Measurements from ENCODE around the gene TRIM32. TPM values are rescaled to one million over a fixed set of nuclear protein-coding genes. Genes with fewer than 3 reads are reported as not detected.

The TRIM32 gene
- total RNA-seq, 1 experiment from 2014 or later: 17.5 TPM

- TF ChIP-seq, protein P1, sequence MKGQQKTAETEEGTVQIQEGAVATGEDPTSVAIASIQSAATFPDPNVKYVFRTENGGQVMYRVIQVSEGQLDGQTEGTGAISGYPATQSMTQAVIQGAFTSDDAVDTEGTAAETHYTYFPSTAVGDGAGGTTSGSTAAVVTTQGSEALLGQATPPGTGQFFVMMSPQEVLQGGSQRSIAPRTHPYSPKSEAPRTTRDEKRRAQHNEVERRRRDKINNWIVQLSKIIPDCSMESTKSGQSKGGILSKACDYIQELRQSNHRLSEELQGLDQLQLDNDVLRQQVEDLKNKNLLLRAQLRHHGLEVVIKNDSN (CRISPR knock-in tag; IDR thresholded peaks at IDR 0.05): no peak
- TF ChIP-seq TEAD4 (CRISPR knock-in tag; IDR thresholded peaks at IDR 0.05) (no peak), ATF1 (CRISPR knock-in tag; IDR thresholded peaks at IDR 0.05) (no peak), GABPB1 (CRISPR knock-in tag; IDR thresholded peaks at IDR 0.05) (no peak), NFE2L1 (CRISPR knock-in tag; IDR thresholded peaks at IDR 0.05) (no peak), IRF2 (CRISPR knock-in tag; IDR thresholded peaks at IDR 0.05; ENCODE audit: borderline replicate concordance, low read depth) (no peak), HMGA2 (CRISPR knock-in tag; IDR thresholded peaks at IDR 0.05) (no peak), AR (CRISPR knock-in tag; IDR thresholded peaks at IDR 0.05) (no peak), RELA (CRISPR knock-in tag; IDR thresholded peaks at IDR 0.05; ENCODE audit: borderline replicate concordance) (no peak), SOX15 (CRISPR knock-in tag; IDR thresholded peaks at IDR 0.05) (no peak)
- TF ChIP-seq, protein P2, sequence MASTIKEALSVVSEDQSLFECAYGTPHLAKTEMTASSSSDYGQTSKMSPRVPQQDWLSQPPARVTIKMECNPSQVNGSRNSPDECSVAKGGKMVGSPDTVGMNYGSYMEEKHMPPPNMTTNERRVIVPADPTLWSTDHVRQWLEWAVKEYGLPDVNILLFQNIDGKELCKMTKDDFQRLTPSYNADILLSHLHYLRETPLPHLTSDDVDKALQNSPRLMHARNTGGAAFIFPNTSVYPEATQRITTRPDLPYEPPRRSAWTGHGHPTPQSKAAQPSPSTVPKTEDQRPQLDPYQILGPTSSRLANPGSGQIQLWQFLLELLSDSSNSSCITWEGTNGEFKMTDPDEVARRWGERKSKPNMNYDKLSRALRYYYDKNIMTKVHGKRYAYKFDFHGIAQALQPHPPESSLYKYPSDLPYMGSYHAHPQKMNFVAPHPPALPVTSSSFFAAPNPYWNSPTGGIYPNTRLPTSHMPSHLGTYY (CRISPR knock-in tag; IDR thresholded peaks at IDR 0.05): no peak
Measured at GRCh38 chr9:116703634-116704033, 16.5 kb downstream of the TRIM32 start (continued).

DNA sequence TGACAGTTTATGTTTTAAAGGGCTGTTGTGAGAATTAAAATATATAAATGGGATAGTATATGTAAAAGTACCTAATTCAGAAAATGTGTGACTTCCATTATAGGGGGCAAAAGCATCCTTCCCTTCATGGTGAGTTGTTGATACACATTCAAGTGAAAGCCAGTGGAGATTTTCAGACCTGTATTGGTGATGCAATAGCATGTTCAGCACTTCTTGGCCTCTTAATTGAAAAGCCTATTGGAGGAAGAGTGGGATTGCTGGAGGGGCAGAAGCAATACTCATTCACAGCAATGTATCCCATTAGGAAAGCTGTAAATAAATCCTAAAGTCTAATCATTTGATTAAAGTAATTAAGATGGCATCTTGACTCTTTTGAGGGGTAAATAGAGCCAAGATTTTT, 17.4 kb downstream of the TRIM32 start:
- H3K9me3 Mint-ChIP-seq: 0 out of 2 replicates have a peak, but pooled peaks cover 4% of the 10 kb centered on the region
- POLR2A ChIA-PET: no interaction called here

More for the DNA sequence above, 17.4 kb downstream of the TRIM32 start:
- no peak for ATAC-seq
- DNase-seq (ENCODE audit: low spot score): no peak
- CTCF ChIA-PET: no interaction called here
- H3K27ac Mint-ChIP-seq: no peak overlapping the region
- peaks cover 12% of the 10 kb centered on the region for H3K36me3 Mint-ChIP-seq
- TF ChIP-seq CREM (CRISPR knock-in tag; IDR thresholded peaks at IDR 0.05) (no peak), JUN (CRISPR knock-in tag; IDR thresholded peaks at IDR 0.05) (no peak), ZNF396 (CRISPR knock-in tag; IDR thresholded peaks at IDR 0.05; ENCODE audit: borderline replicate concordance) (no peak), PRRX2 (CRISPR knock-in tag; IDR thresholded peaks at IDR 0.05) (no peak), ATF3 (CRISPR knock-in tag; conservative IDR thresholded peaks at IDR 0.05) (no peak), JAZF1 (CRISPR knock-in tag; IDR thresholded peaks at IDR 0.05) (no peak), SP1 (CRISPR knock-in tag; conservative IDR thresholded peaks at IDR 0.05) (no peak), CBFB (CRISPR knock-in tag; IDR thresholded peaks at IDR 0.05; ENCODE audit: low read depth) (no peak), ATF1 (CRISPR knock-in tag; IDR thresholded peaks at IDR 0.05) (no peak), ELF4 (CRISPR knock-in tag; IDR thresholded peaks at IDR 0.05; ENCODE audit: low read depth) (no peak)
- TF ChIP-seq, protein P3, sequence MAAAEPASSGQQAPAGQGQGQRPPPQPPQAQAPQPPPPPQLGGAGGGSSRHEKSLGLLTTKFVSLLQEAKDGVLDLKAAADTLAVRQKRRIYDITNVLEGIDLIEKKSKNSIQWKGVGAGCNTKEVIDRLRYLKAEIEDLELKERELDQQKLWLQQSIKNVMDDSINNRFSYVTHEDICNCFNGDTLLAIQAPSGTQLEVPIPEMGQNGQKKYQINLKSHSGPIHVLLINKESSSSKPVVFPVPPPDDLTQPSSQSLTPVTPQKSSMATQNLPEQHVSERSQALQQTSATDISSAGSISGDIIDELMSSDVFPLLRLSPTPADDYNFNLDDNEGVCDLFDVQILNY (CRISPR knock-in tag; IDR thresholded peaks at IDR 0.05): no peak
- TF ChIP-seq, protein P4, sequence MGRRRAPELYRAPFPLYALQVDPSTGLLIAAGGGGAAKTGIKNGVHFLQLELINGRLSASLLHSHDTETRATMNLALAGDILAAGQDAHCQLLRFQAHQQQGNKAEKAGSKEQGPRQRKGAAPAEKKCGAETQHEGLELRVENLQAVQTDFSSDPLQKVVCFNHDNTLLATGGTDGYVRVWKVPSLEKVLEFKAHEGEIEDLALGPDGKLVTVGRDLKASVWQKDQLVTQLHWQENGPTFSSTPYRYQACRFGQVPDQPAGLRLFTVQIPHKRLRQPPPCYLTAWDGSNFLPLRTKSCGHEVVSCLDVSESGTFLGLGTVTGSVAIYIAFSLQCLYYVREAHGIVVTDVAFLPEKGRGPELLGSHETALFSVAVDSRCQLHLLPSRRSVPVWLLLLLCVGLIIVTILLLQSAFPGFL (CRISPR knock-in tag; IDR thresholded peaks at IDR 0.05; ENCODE audit: borderline replicate concordance): no peak
- TF ChIP-seq, protein P5, sequence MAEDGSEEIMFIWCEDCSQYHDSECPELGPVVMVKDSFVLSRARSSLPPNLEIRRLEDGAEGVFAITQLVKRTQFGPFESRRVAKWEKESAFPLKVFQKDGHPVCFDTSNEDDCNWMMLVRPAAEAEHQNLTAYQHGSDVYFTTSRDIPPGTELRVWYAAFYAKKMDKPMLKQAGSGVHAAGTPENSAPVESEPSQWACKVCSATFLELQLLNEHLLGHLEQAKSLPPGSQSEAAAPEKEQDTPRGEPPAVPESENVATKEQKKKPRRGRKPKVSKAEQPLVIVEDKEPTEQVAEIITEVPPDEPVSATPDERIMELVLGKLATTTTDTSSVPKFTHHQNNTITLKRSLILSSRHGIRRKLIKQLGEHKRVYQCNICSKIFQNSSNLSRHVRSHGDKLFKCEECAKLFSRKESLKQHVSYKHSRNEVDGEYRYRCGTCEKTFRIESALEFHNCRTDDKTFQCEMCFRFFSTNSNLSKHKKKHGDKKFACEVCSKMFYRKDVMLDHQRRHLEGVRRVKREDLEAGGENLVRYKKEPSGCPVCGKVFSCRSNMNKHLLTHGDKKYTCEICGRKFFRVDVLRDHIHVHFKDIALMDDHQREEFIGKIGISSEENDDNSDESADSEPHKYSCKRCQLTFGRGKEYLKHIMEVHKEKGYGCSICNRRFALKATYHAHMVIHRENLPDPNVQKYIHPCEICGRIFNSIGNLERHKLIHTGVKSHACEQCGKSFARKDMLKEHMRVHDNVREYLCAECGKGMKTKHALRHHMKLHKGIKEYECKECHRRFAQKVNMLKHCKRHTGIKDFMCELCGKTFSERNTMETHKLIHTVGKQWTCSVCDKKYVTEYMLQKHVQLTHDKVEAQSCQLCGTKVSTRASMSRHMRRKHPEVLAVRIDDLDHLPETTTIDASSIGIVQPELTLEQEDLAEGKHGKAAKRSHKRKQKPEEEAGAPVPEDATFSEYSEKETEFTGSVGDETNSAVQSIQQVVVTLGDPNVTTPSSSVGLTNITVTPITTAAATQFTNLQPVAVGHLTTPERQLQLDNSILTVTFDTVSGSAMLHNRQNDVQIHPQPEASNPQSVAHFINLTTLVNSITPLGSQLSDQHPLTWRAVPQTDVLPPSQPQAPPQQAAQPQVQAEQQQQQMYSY (CRISPR knock-in tag; IDR thresholded peaks at IDR 0.05): no peak
- TF ChIP-seq, protein P6, sequence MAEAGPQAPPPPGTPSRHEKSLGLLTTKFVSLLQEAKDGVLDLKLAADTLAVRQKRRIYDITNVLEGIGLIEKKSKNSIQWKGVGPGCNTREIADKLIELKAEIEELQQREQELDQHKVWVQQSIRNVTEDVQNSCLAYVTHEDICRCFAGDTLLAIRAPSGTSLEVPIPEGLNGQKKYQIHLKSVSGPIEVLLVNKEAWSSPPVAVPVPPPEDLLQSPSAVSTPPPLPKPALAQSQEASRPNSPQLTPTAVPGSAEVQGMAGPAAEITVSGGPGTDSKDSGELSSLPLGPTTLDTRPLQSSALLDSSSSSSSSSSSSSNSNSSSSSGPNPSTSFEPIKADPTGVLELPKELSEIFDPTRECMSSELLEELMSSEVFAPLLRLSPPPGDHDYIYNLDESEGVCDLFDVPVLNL (CRISPR knock-in tag; IDR thresholded peaks at IDR 0.05; ENCODE audit: borderline replicate concordance, low read depth): no peak
- TF ChIP-seq, protein P2 (CRISPR knock-in tag; IDR thresholded peaks at IDR 0.05): no peak
- peaks cover 9% of the 10 kb centered on the region for H3K4me1 Mint-ChIP-seq
- no peak overlapping the region for H3K4me3 Mint-ChIP-seq
- no peaks in the 10 kb centered on the region for H3K27me3 Mint-ChIP-seq (ENCODE audit: low read depth)

Data from WTC11 (cell line).